Activated B cell treated with CpG ODN at 0.5 μM for 24 hours (primary cell): ENCODE results near the gene GRAPL. TPM values are rescaled to one million over a fixed set of nuclear protein-coding genes. Genes with fewer than 3 reads are reported as not detected.
A peak's percentile ranks its signal among the peaks of the same experiment; 100 is the strongest.
"Not testable (repeated sequence)": the region's sequence is repeated elsewhere in the genome, so short reads cannot be mapped to it uniquely, and the experiment has no call there.

Source experiments
- ATAC-seq: fragments of 200-7000 bp; cut with Tn5 transposase; one replicate; pipeline ENCODE4 v1.10.0; 2021; ENCODE audit warnings: low read depth, mild to moderate bottlenecking, moderate library complexity
- CTCF ChIA-PET: fragments of 350-600 bp; sonication (Branson Sonifier 250); formaldehyde crosslinking; loops from one replicate; lab custom pipeline; 2021; ENCODE audit warnings: antibody characterized with exemption; lab: Charles Lee
- POLR2A ChIA-PET: fragments of 350-600 bp; sonication (Branson Sonifier 250); formaldehyde crosslinking; loops from one replicate; lab custom pipeline; 2021; ENCODE audit warnings: antibody characterized with exemption; lab: Charles Lee
- DNase-seq: peaks from one replicate; pipeline ENCODE4 v3.0.0; 2022
- H3K27ac Mint-ChIP-seq: one replicate; pipeline ENCODE4 v1.8.0; 2020; ENCODE audit warnings: mixed read lengths
- H3K27me3 Mint-ChIP-seq: one replicate; pipeline ENCODE4 v1.8.0; 2021; ENCODE audit warnings: mixed read lengths
- H3K36me3 Mint-ChIP-seq: one replicate; pipeline ENCODE4 v1.8.0; 2021; ENCODE audit warnings: low read depth, mixed read lengths
- H3K4me1 Mint-ChIP-seq: one replicate; pipeline ENCODE4 v1.8.0; 2021; ENCODE audit warnings: mixed read lengths
- H3K4me3 Mint-ChIP-seq: one replicate; pipeline ENCODE4 v1.8.0; 2020; ENCODE audit warnings: mild to moderate bottlenecking, mixed read lengths
- H3K9me3 Mint-ChIP-seq: one replicate; pipeline ENCODE4 v1.8.0; 2020; ENCODE audit warnings: mixed read lengths
- intact Hi-C: fragments of 100-400 bp; cut with micrococcal nuclease; formaldehyde crosslinking; loops from one replicate; pipeline ENCODE4 v1.15.1; 2024
- total RNA-seq: library from RNA; stranded (reverse); gene quantifications from 2 replicates; pipeline ENCODE4 v1.2.3, GENCODE V29; 2022

GRAPL gene
- total RNA-seq, 1 donor from 2014 or later = 59.0 TPM

GRCh38 chr17:19112459-19112826, 14.9 kb upstream of the GRAPL start:
- DNase-seq, ATAC-seq, intact Hi-C loops, H3K9me3 Mint-ChIP-seq, CTCF ChIA-PET, H3K27me3 Mint-ChIP-seq, POLR2A ChIA-PET, H3K4me1 Mint-ChIP-seq, H3K36me3 Mint-ChIP-seq: not testable (repeated sequence)
- H3K4me3 Mint-ChIP-seq = peak overlapping the region; percentile 82
- H3K27ac Mint-ChIP-seq = peak overlapping the region; percentile 88

GRCh38 chr17:19118695-19119094, 8.7 kb upstream of the GRAPL start:
- H3K4me3 Mint-ChIP-seq, POLR2A ChIA-PET, CTCF ChIA-PET, intact Hi-C loops, H3K36me3 Mint-ChIP-seq, H3K27me3 Mint-ChIP-seq, H3K27ac Mint-ChIP-seq, H3K4me1 Mint-ChIP-seq, H3K9me3 Mint-ChIP-seq, DNase-seq: not testable (repeated sequence)
- peak; percentile 95 for ATAC-seq

GRCh38 chr17:19125289-19125688, 2.1 kb upstream of the GRAPL start:
- H3K27ac Mint-ChIP-seq, H3K27me3 Mint-ChIP-seq, POLR2A ChIA-PET, intact Hi-C loops, H3K9me3 Mint-ChIP-seq, H3K36me3 Mint-ChIP-seq, H3K4me3 Mint-ChIP-seq, H3K4me1 Mint-ChIP-seq, CTCF ChIA-PET: not testable (repeated sequence)
- ATAC-seq = peak; percentile 59
- DNase-seq = peak; percentile 14

GRCh38 chr17:19129500-19129899, 2.1 kb downstream of the GRAPL start:
- ATAC-seq, DNase-seq, intact Hi-C loops, H3K4me3 Mint-ChIP-seq, H3K27me3 Mint-ChIP-seq, H3K4me1 Mint-ChIP-seq, POLR2A ChIA-PET, CTCF ChIA-PET, H3K9me3 Mint-ChIP-seq, H3K36me3 Mint-ChIP-seq, H3K27ac Mint-ChIP-seq: not testable (repeated sequence)

- H3K36me3 Mint-ChIP-seq, H3K27ac Mint-ChIP-seq, H3K27me3 Mint-ChIP-seq, H3K9me3 Mint-ChIP-seq, H3K4me3 Mint-ChIP-seq, CTCF ChIA-PET, POLR2A ChIA-PET, intact Hi-C loops, H3K4me1 Mint-ChIP-seq, DNase-seq: not testable (repeated sequence)
- ATAC-seq = peak; percentile 10
These were observed 3.7 kb downstream of the GRAPL start for GRCh38 chr17:19131108-19131507.

GRCh38 chr17:19131772-19132171, 4.4 kb downstream of the GRAPL start:
- H3K4me1 Mint-ChIP-seq, H3K36me3 Mint-ChIP-seq, H3K9me3 Mint-ChIP-seq, H3K27me3 Mint-ChIP-seq, CTCF ChIA-PET, POLR2A ChIA-PET, DNase-seq, H3K4me3 Mint-ChIP-seq, intact Hi-C loops, H3K27ac Mint-ChIP-seq: not testable (repeated sequence)
- peak; percentile 57 for ATAC-seq

GRCh38 chr17:19133793-19134192, 6.4 kb downstream of the GRAPL start:
- H3K27me3 Mint-ChIP-seq, intact Hi-C loops, H3K36me3 Mint-ChIP-seq, POLR2A ChIA-PET, H3K4me1 Mint-ChIP-seq, ATAC-seq, H3K9me3 Mint-ChIP-seq, CTCF ChIA-PET, DNase-seq, H3K4me3 Mint-ChIP-seq, H3K27ac Mint-ChIP-seq: not testable (repeated sequence)

- intact Hi-C loops, H3K27me3 Mint-ChIP-seq, POLR2A ChIA-PET, H3K4me1 Mint-ChIP-seq, CTCF ChIA-PET, H3K9me3 Mint-ChIP-seq, H3K4me3 Mint-ChIP-seq, H3K36me3 Mint-ChIP-seq, DNase-seq, H3K27ac Mint-ChIP-seq: not testable (repeated sequence)
- peak; percentile 42 for ATAC-seq
These were observed 8.0 kb downstream of the GRAPL start for GRCh38 chr17:19135391-19135790.

- POLR2A ChIA-PET = not testable (repeated sequence)
These were observed 8.7 kb downstream of the GRAPL start for GRCh38 chr17:19136138-19136537.

GRCh38 chr17:19136605-19137004, 9.2 kb downstream of the GRAPL start:
- H3K27me3 Mint-ChIP-seq, CTCF ChIA-PET, ATAC-seq, intact Hi-C loops, H3K36me3 Mint-ChIP-seq, H3K4me3 Mint-ChIP-seq, H3K9me3 Mint-ChIP-seq, POLR2A ChIA-PET, H3K4me1 Mint-ChIP-seq: not testable (repeated sequence)
- H3K27ac Mint-ChIP-seq = peak overlapping the region; percentile 46
- DNase-seq = peak; percentile 12

More at GRCh38 chr17:19136138-19136537, 8.7 kb downstream of the GRAPL start:
- H3K27ac Mint-ChIP-seq, DNase-seq, H3K4me1 Mint-ChIP-seq, H3K9me3 Mint-ChIP-seq, H3K4me3 Mint-ChIP-seq, CTCF ChIA-PET, intact Hi-C loops, H3K36me3 Mint-ChIP-seq, H3K27me3 Mint-ChIP-seq: not testable (repeated sequence)
- ATAC-seq = peak; percentile 8

GRCh38 chr17:19137959-19138358, 10.6 kb downstream of the GRAPL start:
- H3K27ac Mint-ChIP-seq, DNase-seq, H3K27me3 Mint-ChIP-seq, H3K9me3 Mint-ChIP-seq, H3K4me3 Mint-ChIP-seq, H3K36me3 Mint-ChIP-seq, intact Hi-C loops, H3K4me1 Mint-ChIP-seq, CTCF ChIA-PET, POLR2A ChIA-PET: not testable (repeated sequence)
- peak; percentile 37 for ATAC-seq

GRCh38 chr17:19141366-19142155, 14.2 kb downstream of the GRAPL start:
- H3K4me3 Mint-ChIP-seq, H3K27me3 Mint-ChIP-seq, H3K27ac Mint-ChIP-seq, H3K4me1 Mint-ChIP-seq, H3K36me3 Mint-ChIP-seq, H3K9me3 Mint-ChIP-seq, POLR2A ChIA-PET, CTCF ChIA-PET, intact Hi-C loops: not testable (repeated sequence)
- peak; percentile 81 for ATAC-seq
- DNase-seq = peak; percentile 14
